ENCODE data around the gene KDM1B.

GRCh38 chr6:18182568-18182967, 27.3 kb downstream of the KDM1B start:
- TF ChIP-seq CTCF (conservative IDR thresholded peaks at IDR 0.05; ENCODE audit: low read length), result no peak
- TF ChIP-seq EZH2phosphoT487 (IDR thresholded peaks at IDR 0.05; ENCODE audit: borderline replicate concordance), result no peak
